ENCODE data around the gene IPO8.

GRCh38 chr12:30707613-30708342, 12.1 kb upstream of the IPO8 start:
- no peak for TF ChIP-seq POLR2A (IDR thresholded peaks at IDR 0.05)
- TF ChIP-seq CTCF (IDR thresholded peaks at IDR 0.05) = no peak
